IMR-90 (cell line): ENCODE measurements around the gene SIGLEC14. TPM values are rescaled to one million over a fixed set of nuclear protein-coding genes. Genes with fewer than 3 reads are reported as not detected.

ENCODE experiments used
- ATAC-seq: fragments of 200-7000 bp; cut with Tn5 transposase; 2 replicates; pipeline ENCODE4 v1.9.1; 2020; ENCODE audit warnings: low read depth, mild to moderate bottlenecking, moderate library complexity
- BruUV-seq: library from RNA; stranded (reverse); fragments of 400-500 nt; replicated peaks from 2 replicates; lab custom pipeline; 2021; lab: Mats Ljungman, UMichigan
- CTCF ChIA-PET: fragments of 300-600 bp; formaldehyde crosslinking; extraction: SDS; loops from one replicate; lab custom pipeline; 2021; ENCODE audit warnings: antibody characterized with exemption; lab: Yijun Ruan, JAX
- POLR2A ChIA-PET: fragments of 300-600 bp; sonication (Branson Sonifier 250); formaldehyde crosslinking; loops from one replicate; lab custom pipeline; 2022; ENCODE audit warnings: antibody characterized with exemption; ENCODE audit not compliant: unreplicated experiment; lab: Charles Lee
- DNase-seq: peaks from one replicate; pipeline ENCODE4 v3.0.0; 2013
- H2AFZ ChIP-seq: replicated peaks from 2 replicates; pipeline ENCODE3; 2013; ENCODE audit warnings: low read length, mild to moderate bottlenecking; ENCODE audit not compliant: poor library complexity
- H2AK5ac ChIP-seq: 2 replicates; pipeline ENCODE4 v1.6.1; 2013; ENCODE audit warnings: low read depth, low read length, inconsistent platforms
- H2AK9ac ChIP-seq: replicated peaks from 2 replicates; pipeline ENCODE3; 2013; ENCODE audit warnings: mild to moderate bottlenecking, low read depth, low read length, moderate library complexity; ENCODE audit not compliant: poor library complexity
- H2BK120ac ChIP-seq: 2 replicates; pipeline ENCODE4 v1.6.1; 2013; ENCODE audit warnings: low read depth, low read length, inconsistent platforms
- H2BK15ac ChIP-seq: 3 replicates; pipeline ENCODE4 v1.6.1; 2013; ENCODE audit warnings: low read depth, low read length, inconsistent platforms
- H2BK20ac ChIP-seq: 2 replicates; pipeline ENCODE4 v1.6.1; 2013; ENCODE audit warnings: low read depth, mild to moderate bottlenecking, inconsistent platforms, low read length, moderate library complexity
- H2BK5ac ChIP-seq: 2 replicates; pipeline ENCODE4 v1.6.1; 2013; ENCODE audit warnings: mild to moderate bottlenecking, low read depth, low read length, inconsistent platforms; ENCODE audit not compliant: poor library complexity, severe bottlenecking
- H3K14ac ChIP-seq: replicated peaks from 2 replicates; pipeline ENCODE4 v1.6.1; 2013; ENCODE audit warnings: low read depth, low read length, inconsistent platforms
- H3K18ac ChIP-seq: 2 replicates; pipeline ENCODE4 v1.6.1; 2013; ENCODE audit warnings: low read depth, low read length, control low read depth
- H3K23ac ChIP-seq: 2 replicates; pipeline ENCODE4 v1.6.1; 2013; ENCODE audit warnings: low read depth, low read length, inconsistent platforms
- H3K27ac ChIP-seq: 2 replicates; pipeline ENCODE4 v1.5.1; 2013; ENCODE audit warnings: mild to moderate bottlenecking, control low read depth, low read length; ENCODE audit not compliant: insufficient read depth
- H3K27me3 ChIP-seq: 2 replicates; pipeline ENCODE4 v1.6.1; 2013; ENCODE audit warnings: low read length; ENCODE audit not compliant: control insufficient read depth, insufficient read depth
- H3K36me3 ChIP-seq: 2 replicates; pipeline ENCODE4 v1.6.1; 2013; ENCODE audit warnings: low read length, mixed read lengths; ENCODE audit not compliant: control insufficient read depth, insufficient read depth
- H3K4ac ChIP-seq: 2 replicates; pipeline ENCODE4 v1.6.1; 2013; ENCODE audit warnings: low read depth, low read length, inconsistent platforms
- H3K4me1 ChIP-seq: 2 replicates; pipeline ENCODE4 v1.6.1; 2013; ENCODE audit warnings: low read length, mixed read lengths; ENCODE audit not compliant: control insufficient read depth, insufficient read depth
- H3K4me2 ChIP-seq: 2 replicates; pipeline ENCODE4 v1.6.1; 2013; ENCODE audit warnings: low read depth, mild to moderate bottlenecking, control low read depth, low read length, moderate library complexity
- H3K4me3 ChIP-seq: 2 replicates; pipeline ENCODE4 v1.5.1; 2013; ENCODE audit warnings: low read depth, mild to moderate bottlenecking, control low read depth, low read length, moderate library complexity; ENCODE audit not compliant: insufficient read depth
- H3K56ac ChIP-seq: 2 replicates; pipeline ENCODE4 v1.6.1; 2013; ENCODE audit warnings: low read length, inconsistent platforms; ENCODE audit not compliant: insufficient read depth; ENCODE audit errors: extremely low read depth
- H3K79me1 ChIP-seq, 2 experiments: 2 replicates each; pipeline ENCODE4 v1.6.1; 2013; ENCODE audit warnings: low read length in 2 of 2, inconsistent platforms in 1 of 2, low read depth in 1 of 2
- H3K9ac ChIP-seq: 2 replicates; pipeline ENCODE4 v1.6.1; 2013; ENCODE audit warnings: low read depth, low read length, control low read depth
- H3K9me1 ChIP-seq: 2 replicates; pipeline ENCODE4 v1.6.1; 2013; ENCODE audit warnings: low read length, inconsistent platforms; ENCODE audit not compliant: insufficient read depth
- H3K9me3 ChIP-seq: 2 replicates; pipeline ENCODE4 v1.6.1; 2013; ENCODE audit warnings: low read length; ENCODE audit not compliant: control insufficient read depth, insufficient read depth
- H4K20me1 ChIP-seq: 2 replicates; pipeline ENCODE4 v1.6.1; 2013; ENCODE audit warnings: low read length, inconsistent platforms; ENCODE audit not compliant: insufficient read depth
- H4K5ac ChIP-seq: 2 replicates; pipeline ENCODE4 v1.6.1; 2013; ENCODE audit warnings: mild to moderate bottlenecking, low read depth, low read length, control low read depth
- H4K8ac ChIP-seq, 2 experiments: 2 replicates each; pipeline ENCODE4 v1.6.1; 2013; ENCODE audit warnings: low read depth in 2 of 2, low read length in 2 of 2, control low read depth in 1 of 2, inconsistent platforms in 1 of 2
- H4K91ac ChIP-seq: 2 replicates; pipeline ENCODE4 v1.6.1; 2013; ENCODE audit warnings: low read depth, low read length, inconsistent platforms; ENCODE audit not compliant: insufficient read depth
- CTCF ChIP-seq: conservative IDR thresholded peaks from 2 replicates; pipeline ENCODE4 v1.5.1; 2012; ENCODE audit warnings: mild to moderate bottlenecking, low read depth, low read length, improper control_type of control experiment
- MAFK ChIP-seq: IDR thresholded peaks from 2 replicates; pipeline ENCODE4 v1.6.1; 2012; ENCODE audit warnings: low read depth, low read length, improper control_type of control experiment
- MAZ ChIP-seq: IDR thresholded peaks from 2 replicates; pipeline ENCODE4 v1.6.1; 2012; ENCODE audit warnings: low read depth, mild to moderate bottlenecking, low read length, improper control_type of control experiment, moderate library complexity, borderline replicate concordance
- MXI1 ChIP-seq: IDR thresholded peaks from 2 replicates; pipeline ENCODE4 v1.6.1; 2012; ENCODE audit warnings: low read depth, mild to moderate bottlenecking, low read length, moderate library complexity, borderline replicate concordance
- RAD21 ChIP-seq: IDR thresholded peaks from 2 replicates; pipeline ENCODE4 v1.6.1; 2012; ENCODE audit warnings: low read length, improper control_type of control experiment
- RCOR1 ChIP-seq: IDR thresholded peaks from 2 replicates; pipeline ENCODE4 v1.6.1; 2012; ENCODE audit warnings: mild to moderate bottlenecking, low read length, improper control_type of control experiment; ENCODE audit not compliant: insufficient replicate concordance
- SMC3 ChIP-seq: fragments of 150-350 bp; IDR thresholded peaks from 2 replicates; pipeline ENCODE4 v1.6.1; 2016; ENCODE audit warnings: low read depth, mild to moderate bottlenecking, antibody characterized with exemption, low read length, moderate library complexity
- USF2 ChIP-seq: fragments of 150-350 bp; IDR thresholded peaks from 2 replicates; pipeline ENCODE4 v1.6.1; 2017; ENCODE audit warnings: mild to moderate bottlenecking, antibody characterized with exemption, low read length, low read depth
- WGBS, 2 experiments: methylation state at CpG; one replicate each; pipeline versions ENCODE4 v1.1.5 to v1.1.7; 2013; ENCODE audit warnings: missing lambda C conversion rate in 2 of 2; ENCODE audit not compliant: insufficient read length in 1 of 2; ENCODE audit errors: extremely low coverage in 2 of 2; 5-methylcytosine and 5-hydroxymethylcytosine counted together
- dilution Hi-C: fragments of 300-500 bp; cut with HindIII; formaldehyde crosslinking; loops from one replicate; pipeline ENCODE4 v1.14.3; 2018; ENCODE audit warnings: low sequenced_read_pairs; ENCODE audit not compliant: unreplicated experiment
- in situ Hi-C: fragments of 300-500 bp; cut with MboI; formaldehyde crosslinking; loops from 3 replicates; pipeline ENCODE4 v1.14.3; 2019; ENCODE audit warnings: low sequenced_read_pairs, inconsistent platforms, mixed read lengths
- intact Hi-C: fragments of 100-400 bp; cut with micrococcal nuclease; formaldehyde crosslinking; loops from 2 replicates; pipeline ENCODE4 v1.10.0; 2022
- polyA plus RNA-seq, 3 experiments: library from polyadenylated mRNA; depleted of rRNA; stranded (reverse); fragments of >200 nt; gene quantifications; 2 replicates each; pipeline ENCODE4 v1.2.3, GENCODE V29; 2012; ENCODE audit warnings: low replicate concordance in 1 of 3
- total RNA-seq: library from RNA; depleted of rRNA; stranded (reverse); fragments of >200 nt; gene quantifications from 2 replicates; pipeline ENCODE4 v1.2.3, GENCODE V29; 2012

Gene SIGLEC14
- total and polyA plus RNA-seq, 2 of the 4 experiments (the other 2 are of a cell fraction), result not detected

- dilution Hi-C loops, result no loop called here
- CTCF ChIA-PET, result no interaction called here
- peaks cover 51% of the 10 kb centered on the region for H3K36me3 ChIP-seq
Measured at GRCh38 chr19:51693260-51693659, 46.6 kb upstream of the SIGLEC14 start, which contains the start of gene SPACA6. Gene SPACA6 (plus strand): TSS chr19:51693330. CDS start chr19:51693527, 197 bp downstream.

More at GRCh38 chr19:51693260-51693659, 46.6 kb upstream of the SIGLEC14 start, which contains the start of gene SPACA6:
- no peak within 1 kb of the TSS for H2BK120ac ChIP-seq
- no peak for DNase-seq
- peaks cover 15% of the 10 kb centered on the region for H3K9me1 ChIP-seq
- no peak within 1 kb of the TSS for H3K14ac ChIP-seq
- no peak within 1 kb of the TSS for H4K91ac ChIP-seq
- no peak within 1 kb of the TSS for H2BK15ac ChIP-seq
- BruUV-seq, result no TSS peak
- H2AK9ac ChIP-seq, result peak within 1 kb of the TSS; percentile 46
- no peak within 1 kb of the TSS for H4K5ac ChIP-seq
- H3K18ac ChIP-seq, result no peak within 1 kb of the TSS
- H3K9me3 ChIP-seq, result no peaks in the 10 kb centered on the region
- H3K27ac ChIP-seq, result peak within 1 kb of the TSS; percentile 99; the same call in 1 of the 2 replicates
- no peak for ATAC-seq
- H2AK5ac ChIP-seq, result no peak within 1 kb of the TSS
- no peak within 1 kb of the TSS for H3K56ac ChIP-seq
- no peak within 1 kb of the TSS for H2AFZ ChIP-seq
- peaks cover 9% of the 10 kb centered on the region for H3K4me1 ChIP-seq
- no peak within 1 kb of the TSS for H2BK5ac ChIP-seq
- peak within 1 kb of the TSS; percentile 97; the same call in 1 of the 2 replicates for H3K9ac ChIP-seq
- in situ Hi-C loops (no loop called here), intact Hi-C loops (no loop called here)
- no peaks in the 10 kb centered on the region for H3K27me3 ChIP-seq
- 80% methylated on average over 2 of the region's 8 CpGs; no CpG with 5 or more reads in 1 of the 2 experiments for WGBS, 2 experiments
- H3K23ac ChIP-seq, result no peak within 1 kb of the TSS
- peaks cover 76% of the 10 kb centered on the region for H4K20me1 ChIP-seq
- H2BK20ac ChIP-seq, result no peak within 1 kb of the TSS
- POLR2A ChIA-PET, result no interaction called here
- H4K8ac ChIP-seq, result no peak within 1 kb of the TSS
- H3K4me2 ChIP-seq, result peak within 1 kb of the TSS; percentile 89; the same call in 1 of the 2 replicates
- no peak within 1 kb of the TSS for H3K4ac ChIP-seq
- peaks cover 23 to 65% of the 10 kb centered on the region in 2 experiments for H3K79me1 ChIP-seq
- no peak within 1 kb of the TSS; the same call in 1 of the 2 replicates for H3K4me3 ChIP-seq
- TF ChIP-seq USF2 (no peak), RCOR1 (no peak), MAFK (no peak), SMC3 (no peak), MAZ (no peak), MXI1 (no peak), CTCF (no peak), RAD21 (no peak)
